GM12878 (cell line): ENCODE results near the gene ATP5ME. TPM values are rescaled to one million over a fixed set of nuclear protein-coding genes. Genes with fewer than 3 reads are reported as not detected.
A peak's percentile ranks its signal among the peaks of the same experiment; 100 is the strongest.

Source experiments
- BHLHE40 ChIP-seq, 2 experiments: fragments of 450-650 bp in 1 of 2; IDR thresholded peaks; 2 replicates each; pipeline ENCODE4 v1.6.1; 2011 to 2017; ENCODE audit warnings: low read depth in 2 of 2, borderline replicate concordance in 1 of 2, improper control_type of control experiment in 1 of 2, low read length in 1 of 2, mild to moderate bottlenecking in 1 of 2
- CBX3 ChIP-seq: fragments of 200-600 bp; sonication (generic); IDR thresholded peaks from 2 replicates; pipeline ENCODE4 v1.6.1; 2016; ENCODE audit warnings: low read depth, borderline replicate concordance
- EZH2 ChIP-seq: IDR thresholded peaks from 2 replicates; pipeline ENCODE4 v1.6.1; 2012; ENCODE audit warnings: low read depth, mild to moderate bottlenecking, control low read depth, inconsistent platforms, low read length, borderline replicate concordance; ENCODE audit not compliant: control insufficient read depth
- IKZF1 ChIP-seq: fragments of 450-650 bp; conservative IDR thresholded peaks from 2 replicates; pipeline ENCODE4 v1.6.1; 2017; ENCODE audit warnings: antibody characterized with exemption, mild to moderate bottlenecking
- POU2F2 ChIP-seq: IDR thresholded peaks from 3 replicates; pipeline ENCODE4 v1.6.1; 2011; ENCODE audit warnings: low read depth, mild to moderate bottlenecking, low read length, borderline replicate concordance
- RFX5 ChIP-seq: IDR thresholded peaks from 2 replicates; pipeline ENCODE4 v1.6.1; 2011; ENCODE audit warnings: low read depth, low read length, improper control_type of control experiment
- SP1 ChIP-seq: IDR thresholded peaks from one replicate; pipeline ENCODE4 v1.6.1; 2011; ENCODE audit warnings: low read depth, low read length
- ZNF622 ChIP-seq: fragments of 450-650 bp; IDR thresholded peaks from 2 replicates; pipeline ENCODE4 v1.6.1; 2017; ENCODE audit warnings: mild to moderate bottlenecking, inconsistent platforms
- polyA plus RNA-seq, 11 experiments: library from polyadenylated mRNA; depleted of rRNA in 4 of 11; unstranded in 6 of 11; stranded (reverse) in 5 of 11; fragments of >200 nt; fragmentation: Nextera tagmentation in 4 of 11; fragmentation: Illumina TruSeq in 1 of 11; extraction: Ambion mirVana in 4 of 11; extraction: Trizol in 1 of 11; gene quantifications; 1 replicate in 1 of 11; 2 replicates in 10 of 11; pipeline versions ENCODE4 v1.2.1 to v1.2.3, GENCODE V29; 2011 to 2016; ENCODE audit warnings: inconsistent platforms in 2 of 11, missing spikeins in 2 of 11, low read depth in 1 of 11
- total RNA-seq, 4 experiments: library from RNA; depleted of rRNA in 3 of 4; stranded (reverse); fragments of >200 nt in 3 of 4; fragmentation: Illumina TruSeq in 1 of 4; extraction: Trizol in 1 of 4; gene quantifications; 2 replicates each; pipeline versions ENCODE4 v1.2.1 to v1.2.3, GENCODE V29; 2013 to 2021
- TF ChIP-seq, protein P1 (sequence below): fragments of 450-650 bp; IDR thresholded peaks from 2 replicates; pipeline ENCODE4 v1.6.1; 2017; ENCODE audit warnings: mild to moderate bottlenecking, moderate library complexity

The ATP5ME gene
- total and polyA plus RNA-seq, 10 of the 15 experiments (the other 5 are each of a cell fraction or from before 2014, with no cell fraction given) = 279 to 2,374 (median 509) TPM

DNA sequence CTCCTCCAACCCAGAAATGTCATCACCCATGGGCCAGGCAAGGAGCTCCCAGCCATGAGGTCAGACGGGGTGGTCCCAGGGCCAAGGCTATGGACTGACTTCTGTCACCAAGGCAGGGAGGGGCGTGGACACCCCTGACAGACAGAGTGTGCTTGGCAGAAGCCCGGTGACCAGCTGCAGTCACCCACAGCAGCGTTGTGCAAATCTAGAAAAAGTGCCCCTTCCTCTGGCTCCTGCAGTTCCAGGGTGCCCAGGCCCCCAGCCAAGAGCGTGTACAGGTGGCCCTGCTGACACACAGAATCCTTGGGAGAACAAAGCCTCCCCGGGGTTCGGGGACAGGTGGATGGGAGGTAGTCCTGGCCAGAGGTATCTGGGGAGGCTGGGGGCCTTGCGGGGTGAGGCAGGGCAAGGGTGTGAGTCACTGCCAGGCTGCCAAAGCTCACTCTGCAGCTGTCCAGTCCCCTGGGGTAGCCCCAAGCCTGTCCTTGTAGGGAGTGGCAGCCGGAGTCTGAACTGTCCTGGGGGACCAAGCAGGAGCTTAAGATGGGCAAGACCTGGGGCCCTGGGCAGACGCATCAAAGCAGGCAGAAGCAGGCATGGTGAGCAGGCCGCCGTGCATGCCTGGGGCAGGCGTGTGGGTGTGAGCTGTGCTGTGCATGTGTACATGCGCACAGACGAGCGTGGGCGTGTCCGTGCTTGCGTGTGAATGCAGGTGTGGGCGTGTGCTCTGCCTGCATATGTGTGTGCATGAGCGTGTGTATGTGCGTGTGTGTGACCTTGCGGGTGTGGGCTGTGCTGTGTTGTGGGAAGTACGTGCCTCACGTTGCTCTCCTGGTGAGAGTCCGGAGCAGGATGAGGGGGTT lies 3.6 kb upstream of the ATP5ME start (continued):
- peak; percentile 18 to 55; a peak in 1 of 4 replicates for TF ChIP-seq BHLHE40 (IDR thresholded peaks at IDR 0.05; ENCODE audit: borderline replicate concordance in 1 of 2, low read depth in 2 of 2, low read length in 1 of 2)
- TF ChIP-seq SP1 = peak; percentile 55
- no peak for TF ChIP-seq RFX5
- no peak for TF ChIP-seq ZNF622
- no peak for TF ChIP-seq EZH2
- TF ChIP-seq, protein P1, sequence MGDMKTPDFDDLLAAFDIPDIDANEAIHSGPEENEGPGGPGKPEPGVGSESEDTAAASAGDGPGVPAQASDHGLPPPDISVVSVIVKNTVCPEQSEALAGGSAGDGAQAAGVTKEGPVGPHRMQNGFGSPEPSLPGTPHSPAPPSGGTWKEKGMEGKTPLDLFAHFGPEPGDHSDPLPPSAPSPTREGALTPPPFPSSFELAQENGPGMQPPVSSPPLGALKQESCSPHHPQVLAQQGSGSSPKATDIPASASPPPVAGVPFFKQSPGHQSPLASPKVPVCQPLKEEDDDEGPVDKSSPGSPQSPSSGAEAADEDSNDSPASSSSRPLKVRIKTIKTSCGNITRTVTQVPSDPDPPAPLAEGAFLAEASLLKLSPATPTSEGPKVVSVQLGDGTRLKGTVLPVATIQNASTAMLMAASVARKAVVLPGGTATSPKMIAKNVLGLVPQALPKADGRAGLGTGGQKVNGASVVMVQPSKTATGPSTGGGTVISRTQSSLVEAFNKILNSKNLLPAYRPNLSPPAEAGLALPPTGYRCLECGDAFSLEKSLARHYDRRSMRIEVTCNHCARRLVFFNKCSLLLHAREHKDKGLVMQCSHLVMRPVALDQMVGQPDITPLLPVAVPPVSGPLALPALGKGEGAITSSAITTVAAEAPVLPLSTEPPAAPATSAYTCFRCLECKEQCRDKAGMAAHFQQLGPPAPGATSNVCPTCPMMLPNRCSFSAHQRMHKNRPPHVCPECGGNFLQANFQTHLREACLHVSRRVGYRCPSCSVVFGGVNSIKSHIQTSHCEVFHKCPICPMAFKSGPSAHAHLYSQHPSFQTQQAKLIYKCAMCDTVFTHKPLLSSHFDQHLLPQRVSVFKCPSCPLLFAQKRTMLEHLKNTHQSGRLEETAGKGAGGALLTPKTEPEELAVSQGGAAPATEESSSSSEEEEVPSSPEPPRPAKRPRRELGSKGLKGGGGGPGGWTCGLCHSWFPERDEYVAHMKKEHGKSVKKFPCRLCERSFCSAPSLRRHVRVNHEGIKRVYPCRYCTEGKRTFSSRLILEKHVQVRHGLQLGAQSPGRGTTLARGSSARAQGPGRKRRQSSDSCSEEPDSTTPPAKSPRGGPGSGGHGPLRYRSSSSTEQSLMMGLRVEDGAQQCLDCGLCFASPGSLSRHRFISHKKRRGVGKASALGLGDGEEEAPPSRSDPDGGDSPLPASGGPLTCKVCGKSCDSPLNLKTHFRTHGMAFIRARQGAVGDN = peak; percentile 71; the same call in 1 of the 2 replicates
- TF ChIP-seq IKZF1 = 0 out of 2 replicates have a peak, but pooled peaks have one; percentile 13
- TF ChIP-seq POU2F2 = peak; percentile 75; the same call in 2 of the 3 replicates
- TF ChIP-seq CBX3 = no peak
- TF ChIP-seq, all 136 proteins: peak for 10
